ENCODE data around the gene IFFO2.

GRCh38 chr1:18954270-18955071 lies 2.0 kb downstream of the IFFO2 start:
- TF ChIP-seq CTCF (IDR thresholded peaks at IDR 0.05) (no peak), ZFX (IDR thresholded peaks at IDR 0.05; ENCODE audit: borderline replicate concordance) (no peak)

All from 22Rv1 (cell line).